ENCODE data around the gene HEMGN.

HEMGN gene

DNA sequence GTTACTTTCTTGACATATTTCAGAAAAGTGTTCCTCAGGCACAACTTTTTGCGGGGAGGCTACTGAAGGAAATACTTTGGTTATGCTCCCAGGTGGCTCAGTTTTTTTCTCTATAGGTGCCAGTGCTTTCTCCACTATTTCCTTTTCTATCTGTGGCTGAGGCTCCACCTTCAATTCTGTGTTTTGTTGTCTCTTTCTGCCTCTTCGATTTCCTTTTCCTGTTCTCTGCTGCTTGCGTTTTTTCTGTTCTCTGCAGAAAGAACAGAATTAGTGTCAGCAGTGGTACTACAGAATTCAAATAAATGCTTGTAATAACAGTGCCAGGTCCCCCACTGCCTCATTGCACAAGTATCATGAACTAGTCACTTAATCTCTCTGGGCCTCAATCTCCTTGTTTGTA, 7.0 kb downstream of the HEMGN start:
- no peak for DNase-seq (ENCODE audit: low read depth)

DNA sequence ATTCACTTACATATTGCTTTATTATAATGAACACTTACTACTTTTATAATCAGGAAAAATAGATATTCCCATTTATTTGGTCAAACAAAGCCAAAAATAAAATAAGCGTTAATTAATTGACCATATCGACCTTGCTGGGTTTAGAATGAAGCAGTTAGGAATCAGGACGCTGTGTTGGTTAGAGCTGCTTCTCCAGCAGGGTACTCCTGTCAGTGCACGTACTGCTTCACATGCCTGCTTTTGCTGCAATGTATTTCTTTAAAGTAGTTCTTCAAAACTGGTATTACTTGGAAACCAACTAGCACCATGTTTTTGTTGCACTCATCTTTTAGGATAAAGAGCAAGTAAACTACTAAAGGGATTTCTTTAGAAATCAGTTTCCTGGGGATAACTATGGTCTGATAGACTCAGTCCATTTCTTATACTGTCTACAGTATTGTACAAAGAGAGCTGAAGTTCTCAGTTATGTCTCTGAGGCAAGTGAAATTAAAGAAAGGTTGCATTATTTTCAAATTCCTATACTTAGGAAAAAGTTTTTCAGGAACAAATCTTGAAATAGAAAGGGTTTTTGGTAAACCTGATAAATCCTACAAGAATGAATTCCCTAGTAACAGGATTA, 8.9 kb downstream of the HEMGN start:
- no peak for DNase-seq (ENCODE audit: low read depth)

DNA sequence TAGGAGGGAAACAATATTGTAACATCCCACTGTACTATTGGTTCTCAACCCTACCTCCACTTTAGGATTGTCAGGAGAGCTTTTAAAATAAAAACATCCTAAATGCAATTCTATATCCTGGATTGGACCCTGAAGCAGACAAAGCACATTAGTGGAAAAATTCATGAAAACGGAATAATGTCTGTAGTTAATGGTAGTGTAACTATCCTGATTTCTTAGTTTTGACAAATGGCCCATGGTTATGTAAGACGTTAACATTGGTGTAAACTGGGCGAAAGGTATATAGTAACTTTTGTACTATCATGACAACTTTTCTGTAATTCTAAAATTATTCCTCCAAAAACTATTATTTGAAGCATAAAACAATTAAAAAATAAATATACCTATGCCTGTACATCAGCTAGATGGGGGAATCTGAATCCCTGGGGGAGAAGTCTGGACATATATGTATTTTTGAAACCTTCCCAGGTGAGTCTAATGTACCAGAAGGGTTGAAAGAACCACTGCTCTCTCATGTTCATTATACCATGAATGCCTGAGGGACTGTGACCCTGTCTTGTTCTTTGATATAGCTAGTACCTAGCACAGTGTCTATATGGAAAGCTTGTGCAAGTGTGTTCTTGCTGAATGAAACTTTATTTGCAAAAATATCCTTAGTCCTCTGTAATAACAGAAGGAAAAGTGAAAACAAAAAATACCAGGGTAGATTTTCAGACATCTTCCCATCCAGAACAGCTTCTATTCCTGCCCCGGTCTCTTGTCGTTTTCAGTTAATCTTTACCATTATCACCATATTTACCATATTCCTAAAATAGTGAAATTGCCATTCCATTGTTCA, 12.3 kb downstream of the HEMGN start:
- DNase-seq (ENCODE audit: low read depth): no peak

DNA sequence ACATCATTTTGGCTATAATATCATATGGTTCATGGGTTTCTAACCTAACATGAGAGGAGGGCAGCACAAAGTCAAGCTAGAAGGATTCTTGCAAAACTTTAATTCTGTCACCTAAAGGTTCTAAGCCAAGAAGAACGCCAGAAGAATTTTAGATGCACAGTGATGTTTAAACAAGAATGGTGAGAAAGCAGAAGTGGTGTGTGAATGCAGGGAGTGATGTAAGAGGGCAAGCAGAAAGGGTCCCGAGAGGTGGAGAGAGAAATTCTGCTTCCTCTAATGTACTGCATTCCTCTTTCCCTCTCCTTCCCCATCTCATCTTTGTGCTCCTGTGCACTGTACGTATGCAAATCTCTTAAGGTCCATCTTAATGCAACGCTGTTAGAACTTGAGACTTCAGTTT, 13.6 kb downstream of the HEMGN start:
- DNase-seq (ENCODE audit: low read depth): no peak

DNA sequence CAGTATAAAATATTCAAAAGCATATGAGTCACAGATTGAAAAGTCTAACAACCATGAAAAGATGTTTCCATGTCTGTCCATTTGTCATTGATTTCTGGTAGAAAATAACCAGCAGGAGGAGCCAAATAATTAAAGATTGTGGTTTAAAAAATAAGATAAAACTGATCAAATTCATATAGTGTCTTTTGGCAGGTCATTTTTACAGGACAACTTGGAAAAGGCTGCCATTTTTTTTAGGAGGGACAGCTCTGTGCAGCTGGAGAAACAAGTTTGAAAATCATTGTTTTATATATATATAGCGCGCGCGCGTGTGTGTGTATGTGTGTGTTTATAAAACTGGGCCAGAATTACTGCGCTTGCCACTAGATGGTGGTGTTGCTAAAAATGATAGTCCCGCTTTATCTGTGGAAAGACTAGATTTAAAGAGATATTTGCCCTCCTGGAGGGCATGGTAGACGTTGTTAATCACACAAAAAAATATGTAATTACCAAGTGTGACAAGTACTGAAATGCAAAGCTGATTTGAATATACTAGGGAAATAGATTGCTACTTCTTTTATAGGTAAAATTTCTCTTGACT, 14.4 kb downstream of the HEMGN start:
- no peak for DNase-seq (ENCODE audit: low read depth)

DNA sequence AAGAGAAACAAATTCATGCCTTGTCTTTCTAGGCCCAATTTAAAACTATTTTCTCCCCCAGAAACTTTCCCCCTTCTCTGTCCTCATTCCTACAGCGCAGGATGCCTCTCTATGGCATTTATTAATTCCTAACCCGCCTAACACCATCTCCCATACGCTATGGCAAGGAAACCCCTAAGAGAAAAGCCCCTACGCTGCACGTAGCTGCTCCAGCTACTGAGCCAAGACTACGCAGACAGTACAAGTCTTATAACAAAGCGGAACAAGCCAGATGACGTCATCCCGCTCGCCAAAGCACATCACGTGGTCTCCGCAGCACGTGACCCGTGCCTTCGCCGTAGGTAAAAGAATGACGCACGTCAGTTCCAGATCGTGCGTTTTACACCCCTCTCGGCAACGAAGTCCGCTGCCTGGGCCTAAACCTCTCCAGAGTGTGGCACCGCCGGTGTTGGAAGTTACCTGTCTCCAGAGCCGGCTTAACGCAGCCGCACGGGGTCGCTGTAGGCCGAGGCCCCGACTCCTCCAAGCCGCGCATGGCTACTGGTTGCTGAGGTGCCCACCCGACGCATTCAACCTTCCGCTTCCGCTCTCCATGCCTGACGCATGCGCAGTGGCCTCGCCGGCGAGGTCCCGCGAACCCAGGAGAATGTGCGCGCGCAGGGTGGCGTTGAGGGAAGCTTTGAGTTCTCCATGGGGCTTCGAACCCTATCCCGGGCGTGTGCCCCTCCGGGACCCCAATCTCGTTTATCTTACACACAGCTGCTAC, 15.8 kb downstream of the HEMGN start, which contains the start of gene TRMO:
TRMO (minus strand) TSS at position 542 of the 766 bp plus-strand sequence; CDS start at position 535, 7 bp downstream.
- DNase-seq (ENCODE audit: low read depth): peak; percentile 99

DNA sequence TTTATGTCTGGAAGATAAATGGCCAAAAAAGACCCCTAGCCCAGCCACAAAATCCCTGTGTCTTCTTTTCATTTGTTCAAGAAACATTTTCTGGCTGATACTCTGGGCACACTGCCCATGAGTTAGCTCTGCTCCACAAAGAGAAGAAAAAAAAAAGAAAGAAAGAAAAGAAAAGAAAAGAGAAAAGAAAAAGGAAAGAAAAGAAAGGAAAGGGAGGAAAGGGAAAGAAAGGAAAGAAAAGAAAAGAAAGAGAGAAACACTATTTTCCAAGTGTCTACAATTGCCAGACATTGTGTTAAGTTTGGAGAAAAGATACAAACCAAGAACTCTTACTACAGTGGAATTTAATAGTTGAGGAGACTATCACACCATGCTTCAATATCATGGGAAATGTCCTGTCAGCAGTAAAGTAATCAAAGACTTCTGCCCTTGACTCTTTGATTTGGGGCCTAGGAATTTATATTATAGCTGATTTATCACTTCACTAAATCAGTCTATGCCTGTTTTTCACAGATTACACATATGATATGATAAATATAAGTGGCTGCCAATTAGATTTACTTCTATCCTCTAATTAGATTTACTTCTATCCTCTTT, 18.7 kb downstream of the HEMGN start:
- DNase-seq (ENCODE audit: low read depth): no peak

DNA sequence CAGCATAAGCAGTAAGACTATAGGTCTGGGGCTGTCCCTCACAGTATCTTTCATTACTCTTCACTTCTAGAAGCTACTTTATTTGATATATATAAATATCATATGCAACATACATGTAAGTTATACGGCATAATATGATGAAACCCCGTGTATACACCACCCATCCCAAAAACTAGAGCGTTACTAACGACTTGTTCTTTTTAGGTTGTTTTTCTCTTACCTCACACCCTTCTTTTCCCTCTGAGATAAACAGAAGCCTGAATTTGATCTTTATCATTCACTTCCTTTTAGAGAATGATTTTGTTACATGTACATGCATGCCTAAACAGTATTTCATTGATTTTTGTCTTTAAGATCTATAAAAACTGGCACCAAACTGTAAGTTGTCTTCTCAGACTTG, 19.4 kb downstream of the HEMGN start:
- DNase-seq (ENCODE audit: low read depth): no peak

DNA sequence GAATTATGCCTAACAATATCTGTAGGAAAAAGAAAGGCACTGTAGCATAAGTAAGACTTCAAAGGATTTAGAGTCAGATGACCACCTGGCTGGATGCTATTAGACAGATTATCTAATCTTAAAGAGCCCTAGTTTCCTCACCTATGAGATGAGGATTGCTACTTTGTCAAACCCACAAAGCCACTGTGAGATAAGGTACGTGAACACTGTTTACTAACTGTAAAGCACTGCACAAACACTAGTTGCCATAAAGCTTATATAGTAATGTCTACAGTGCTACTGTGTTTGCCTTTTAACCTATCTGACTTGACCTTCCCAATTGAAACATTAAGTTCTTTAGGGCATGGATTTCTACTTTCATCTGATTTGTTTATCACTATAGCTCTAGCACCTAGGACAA, 26.0 kb downstream of the HEMGN start:
- no peak for DNase-seq (ENCODE audit: low read depth)

DNA sequence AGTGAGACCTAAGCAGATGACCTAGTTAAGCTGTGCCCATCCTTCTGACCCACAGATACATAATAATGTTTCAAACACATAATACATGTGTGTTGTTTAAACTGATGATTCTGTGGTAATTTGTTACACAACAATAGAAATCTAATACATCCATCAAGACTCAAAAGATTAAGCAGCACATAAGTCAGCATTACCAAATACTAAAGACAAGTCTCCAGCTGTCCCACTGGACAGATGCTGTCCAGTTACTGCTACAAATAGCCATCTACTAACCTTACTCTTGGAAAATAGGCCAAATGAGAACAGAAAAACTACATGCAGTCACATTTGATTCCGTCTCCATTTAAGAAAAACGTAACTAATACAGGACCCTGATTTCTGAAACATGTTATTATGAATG, 26.4 kb downstream of the HEMGN start:
- DNase-seq (ENCODE audit: low read depth): no peak

DNA sequence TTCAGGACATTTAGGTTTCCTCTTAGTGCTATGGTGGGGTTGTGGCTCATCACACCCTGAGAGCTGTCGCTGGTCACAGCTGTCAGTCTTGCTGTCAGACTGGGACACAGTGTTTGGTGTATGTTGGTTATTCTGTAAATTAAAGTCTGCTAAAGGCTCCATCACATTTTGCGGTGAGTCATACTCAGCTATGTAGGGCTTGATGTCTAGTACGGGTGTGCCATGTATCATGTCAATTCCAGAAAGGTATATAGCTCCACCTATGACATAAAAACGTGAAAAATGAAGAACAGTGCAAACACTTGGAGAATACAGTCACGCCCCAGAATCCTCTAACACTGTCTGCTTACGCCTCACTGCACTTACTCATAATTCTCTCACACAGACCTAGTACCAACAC, 27.6 kb downstream of the HEMGN start:
- no peak for DNase-seq (ENCODE audit: low read depth)

DNA sequence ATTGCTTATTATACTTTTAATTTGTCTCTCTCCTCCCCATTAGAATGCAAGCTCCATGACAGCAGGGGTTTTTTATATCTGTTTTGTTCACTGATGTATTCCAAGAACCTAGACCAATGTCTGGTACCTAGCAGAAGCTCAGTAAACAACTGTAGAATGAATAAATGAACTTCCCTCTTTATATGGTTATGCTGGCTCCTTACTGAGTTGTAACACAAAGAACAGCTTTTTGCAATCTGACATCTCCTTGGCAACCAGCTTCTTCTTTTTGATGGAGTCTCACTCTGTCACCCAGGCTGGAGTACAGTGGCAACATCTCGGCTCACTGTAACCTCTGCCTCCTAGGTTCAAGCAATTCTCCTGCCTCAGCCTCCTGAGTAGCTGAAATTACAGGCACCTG, 29.3 kb downstream of the HEMGN start:
- DNase-seq (ENCODE audit: low read depth): no peak

DNA sequence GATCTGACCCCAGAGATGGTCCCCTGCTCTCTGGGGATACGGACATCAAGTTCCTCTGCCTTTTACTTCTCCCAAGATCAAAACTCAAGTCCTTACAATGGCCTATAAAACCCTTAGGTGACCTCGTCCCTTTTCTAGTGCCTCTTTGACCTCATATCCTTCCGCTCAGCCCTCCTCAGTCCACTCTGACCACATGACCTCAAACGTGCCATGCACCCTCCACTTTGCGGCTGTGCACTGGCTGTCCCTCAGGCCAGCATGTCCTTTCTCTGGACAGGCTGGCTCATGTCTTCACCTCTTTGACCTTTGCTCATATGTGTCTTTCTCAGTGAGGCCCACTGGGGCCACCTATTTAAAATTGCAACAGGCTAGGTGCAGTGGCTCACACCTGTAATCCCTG, 30.3 kb downstream of the HEMGN start:
- no peak for DNase-seq (ENCODE audit: low read depth)

DNA sequence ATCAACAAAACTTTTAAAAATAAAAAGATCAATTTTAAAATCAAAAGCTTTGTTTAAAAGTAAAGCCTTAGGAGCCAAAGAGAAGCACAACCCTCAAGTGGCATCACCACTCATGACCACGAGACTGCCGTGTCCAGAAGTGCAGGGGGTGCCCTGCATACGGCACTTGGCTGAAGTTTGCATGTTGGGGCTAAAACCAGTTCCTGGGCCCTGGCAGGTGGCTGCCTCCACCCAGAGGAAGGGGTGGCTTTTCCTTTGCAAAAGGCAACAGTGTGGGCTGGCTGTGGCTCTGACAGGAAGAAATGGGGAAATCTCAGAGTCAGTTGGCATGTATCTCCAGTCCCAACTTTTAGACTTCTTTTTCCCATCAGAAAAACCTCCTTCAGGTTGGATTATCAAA, 30.9 kb downstream of the HEMGN start:
- no peak for DNase-seq (ENCODE audit: low read depth)

DNA sequence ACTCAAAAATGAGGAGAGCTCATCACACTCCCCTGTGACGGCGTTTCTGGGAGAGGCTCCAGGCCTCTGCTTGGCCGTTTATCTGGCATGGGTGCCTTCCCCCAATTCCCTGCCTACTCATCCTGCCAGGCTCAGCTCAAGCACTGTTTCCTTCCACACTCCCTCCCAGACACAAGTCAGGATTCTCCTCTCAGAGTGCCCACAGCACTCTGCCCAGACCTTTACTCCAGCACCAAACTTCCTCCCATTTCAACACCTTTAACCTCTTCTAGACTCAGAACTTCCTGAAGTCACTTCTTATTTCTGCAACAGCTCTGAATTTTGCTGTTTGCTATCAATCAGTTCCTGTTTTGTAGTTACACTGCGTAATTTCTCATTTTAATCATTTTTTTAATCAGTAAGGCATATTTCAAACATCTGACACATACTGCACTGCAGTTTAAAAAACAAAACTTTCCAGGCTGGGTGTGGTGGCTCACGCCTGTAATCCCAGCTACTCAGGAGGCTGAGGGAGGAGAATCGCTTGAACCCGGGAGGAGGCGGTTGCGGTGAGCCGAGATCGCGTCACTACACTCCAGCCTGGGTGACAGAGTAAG, 31.6 kb downstream of the HEMGN start:
- DNase-seq (ENCODE audit: low read depth): no peak

DNA sequence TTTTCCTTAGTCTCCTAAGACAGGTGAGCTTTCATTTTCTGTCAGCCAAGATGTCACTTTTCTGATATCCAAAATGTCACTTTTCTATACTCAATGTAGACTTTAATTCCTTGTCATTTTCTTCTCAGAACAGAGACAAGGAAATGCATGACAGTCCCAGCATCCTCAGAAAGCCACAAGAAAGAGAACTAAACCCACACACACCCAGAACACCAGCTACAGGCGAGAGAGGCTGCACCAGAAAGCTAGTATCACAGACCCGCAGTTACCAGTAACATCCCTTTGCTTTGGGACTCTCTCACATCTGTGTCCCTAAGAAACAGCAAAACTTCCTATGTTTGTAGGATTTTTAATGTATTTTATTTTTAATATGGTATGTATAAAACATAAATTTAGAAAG, 32.7 kb downstream of the HEMGN start:
- DNase-seq (ENCODE audit: low read depth): no peak

DNA sequence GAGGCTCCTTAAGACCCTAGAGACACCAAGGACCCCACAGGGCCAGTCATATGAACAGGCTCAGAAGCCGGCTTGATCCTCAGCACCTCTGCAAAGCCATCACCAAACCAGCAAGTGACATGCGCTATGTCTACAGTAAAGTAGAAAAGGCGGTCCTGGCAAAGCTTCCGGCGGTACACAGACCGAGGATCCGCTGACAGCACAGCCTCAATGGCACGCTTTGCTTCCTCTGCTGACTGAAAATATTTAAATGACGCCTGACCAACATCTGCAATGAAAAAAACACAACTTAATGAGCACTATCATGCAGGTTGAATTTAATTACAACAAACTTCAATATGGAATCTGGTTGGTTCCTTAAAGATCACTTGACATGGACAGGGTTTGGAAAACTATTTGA, 33.2 kb downstream of the HEMGN start:
- no peak for DNase-seq (ENCODE audit: low read depth)

DNA sequence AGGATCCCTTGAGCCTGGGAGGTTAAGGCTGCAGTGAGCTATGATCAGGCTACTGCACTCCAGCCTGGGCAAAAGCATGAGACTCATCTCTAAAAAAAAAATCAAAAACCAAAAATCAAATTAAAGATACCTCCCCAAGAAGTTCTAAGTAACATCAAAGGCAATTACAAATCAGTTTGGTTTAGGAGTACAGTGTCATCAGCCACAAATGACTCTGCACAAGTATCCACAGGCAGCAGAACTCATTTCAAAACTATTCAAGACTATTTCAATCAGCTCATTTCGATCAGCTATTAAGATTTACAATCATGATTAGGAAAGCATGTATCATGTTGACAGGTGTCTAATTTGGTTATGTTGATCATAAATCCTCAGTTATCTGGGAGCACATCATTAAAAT, 34.8 kb downstream of the HEMGN start:
- no peak for DNase-seq (ENCODE audit: low read depth)

DNA sequence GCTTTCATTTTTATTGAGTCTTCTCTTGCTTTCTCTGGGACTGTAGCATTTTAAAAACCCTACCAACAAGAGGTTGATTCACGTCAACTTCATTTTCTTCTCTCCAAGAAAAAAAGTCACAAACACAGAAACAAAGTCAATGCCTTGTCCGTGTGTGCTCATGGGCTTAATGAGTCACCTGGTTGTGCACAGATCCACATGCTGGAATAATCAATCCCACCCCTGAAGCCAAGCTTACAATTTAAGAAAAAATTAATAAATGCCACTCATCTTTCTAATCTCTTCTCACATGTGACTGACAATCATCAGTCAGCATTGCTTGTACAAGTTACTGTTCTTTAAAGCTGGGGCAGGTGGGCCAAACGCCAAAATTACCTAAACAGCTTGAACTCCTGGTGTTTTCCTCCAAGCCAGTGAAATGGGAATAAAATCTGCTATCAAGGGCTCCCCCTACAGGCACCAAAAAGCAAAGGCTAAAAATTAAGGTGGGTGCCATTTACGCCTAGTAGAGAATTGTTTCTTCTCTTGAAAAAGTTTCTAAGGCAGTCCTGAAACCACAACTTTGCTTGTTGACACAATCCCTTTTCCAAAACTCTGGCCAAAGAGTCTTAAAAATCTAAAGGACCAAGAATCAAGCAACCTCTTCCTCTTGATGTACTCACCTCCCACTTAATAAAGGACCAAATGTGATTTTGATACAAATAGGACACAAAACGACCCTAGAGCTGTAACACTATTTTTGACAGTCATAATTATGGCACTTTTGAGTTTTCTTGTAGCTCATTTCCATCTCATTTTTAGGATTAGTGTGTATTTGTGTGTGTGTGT, 37.0 kb downstream of the HEMGN start:
- no peak for DNase-seq (ENCODE audit: low read depth)

DNA sequence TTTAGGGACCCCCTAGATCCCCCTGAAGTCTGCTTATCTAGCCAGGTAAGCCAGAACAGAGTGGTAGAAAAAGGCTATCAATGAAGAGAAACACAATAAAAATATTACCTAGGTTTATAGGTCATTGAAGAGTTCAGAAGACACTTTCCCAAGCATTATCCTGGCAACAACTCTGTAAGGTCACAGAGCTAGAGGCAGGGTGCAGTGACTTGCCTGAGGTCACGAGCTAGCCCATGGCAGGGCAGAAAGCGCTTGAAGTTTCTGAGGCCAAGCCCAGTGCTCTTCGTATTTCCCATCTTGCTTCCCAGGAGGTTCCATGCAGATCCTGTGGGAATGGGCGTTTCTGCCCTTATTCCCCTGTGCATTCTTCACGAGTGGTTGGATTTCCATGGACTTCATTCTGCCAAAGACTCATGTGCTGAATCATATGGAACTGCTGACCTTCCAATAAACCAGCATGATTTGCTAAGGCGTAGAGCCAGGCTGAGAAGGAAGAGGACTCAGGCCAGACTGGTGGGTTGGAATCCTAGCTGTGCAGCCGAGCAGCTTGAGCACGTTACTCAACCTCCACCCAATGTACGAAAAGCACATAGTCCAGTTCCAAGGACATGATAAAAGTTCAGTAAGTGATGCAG, 37.8 kb downstream of the HEMGN start:
- no peak for DNase-seq (ENCODE audit: low read depth)
